DOHH2 (cell line): ENCODE measurements around the gene MAP2K5.
"Not testable (repeated sequence)": the region's sequence is repeated elsewhere in the genome, so short reads cannot be mapped to it uniquely, and the experiment has no call there.

ENCODE experiments used
- H3F3A ChIP-seq: fragments of 200-600 bp; sonication (generic), shearing (Covaris generic); 2 replicates; pipeline ENCODE4 v1.6.0; 2016; ENCODE audit warnings: antibody characterized with exemption, mild to moderate bottlenecking; ENCODE audit not compliant: control insufficient read depth, insufficient read depth
- H3K27ac ChIP-seq: fragments of 200-600 bp; sonication (generic); 2 replicates; pipeline ENCODE4 v1.5.1; 2014; ENCODE audit warnings: low read depth, mild to moderate bottlenecking, low read length, moderate library complexity
- H3K27me3 ChIP-seq: fragments of 200-600 bp; sonication (generic); 2 replicates; pipeline ENCODE4 v1.6.1; 2014; ENCODE audit warnings: mild to moderate bottlenecking, low read length, mixed read lengths; ENCODE audit not compliant: control insufficient read depth
- H3K36me3 ChIP-seq: fragments of 200-600 bp; sonication (generic); 2 replicates; pipeline ENCODE4 v1.6.1; 2014; ENCODE audit warnings: mild to moderate bottlenecking, low read length, moderate library complexity, mixed read lengths; ENCODE audit not compliant: control insufficient read depth
- H3K4me1 ChIP-seq: fragments of 200-600 bp; sonication (generic); 2 replicates; pipeline ENCODE4 v1.6.1; 2014; ENCODE audit warnings: mild to moderate bottlenecking, low read length, mixed read lengths; ENCODE audit not compliant: control insufficient read depth
- H3K4me2 ChIP-seq: fragments of 200-600 bp; sonication (generic); 2 replicates; pipeline ENCODE4 v1.6.0; 2014; ENCODE audit warnings: mild to moderate bottlenecking, low read length, moderate library complexity
- H3K4me3 ChIP-seq: fragments of 200-600 bp; sonication (generic); 2 replicates; pipeline ENCODE4 v1.5.1; 2014; ENCODE audit warnings: mild to moderate bottlenecking, low read length, mixed read lengths
- H3K79me2 ChIP-seq: fragments of 200-600 bp; sonication (generic); 2 replicates; pipeline ENCODE4 v1.6.1; 2014; ENCODE audit warnings: mild to moderate bottlenecking, low read length, mixed read lengths; ENCODE audit not compliant: control insufficient read depth
- H3K9me2 ChIP-seq: fragments of 200-600 bp; sonication (generic); replicated peaks from 2 replicates; pipeline ENCODE4 v1.6.1; 2014; ENCODE audit warnings: mild to moderate bottlenecking, low read length, mixed read lengths; ENCODE audit not compliant: control insufficient read depth
- H3K9me3 ChIP-seq: fragments of 200-600 bp; sonication (generic); 2 replicates; pipeline ENCODE4 v1.6.1; 2014; ENCODE audit warnings: antibody characterized with exemption, low read length, mixed read lengths; ENCODE audit not compliant: control insufficient read depth, insufficient read depth
- H4K20me1 ChIP-seq: fragments of 200-600 bp; sonication (generic); 2 replicates; pipeline ENCODE4 v1.6.0; 2014; ENCODE audit warnings: low read depth, mild to moderate bottlenecking, antibody characterized with exemption, low read length, moderate library complexity; ENCODE audit not compliant: control insufficient read depth, insufficient read depth
- CTCF ChIP-seq: fragments of 200-600 bp; sonication (generic); IDR thresholded peaks from one replicate; pipeline ENCODE4 v1.5.1; 2014; ENCODE audit warnings: antibody characterized with exemption, mild to moderate bottlenecking, low read depth, low read length; ENCODE audit not compliant: poor library complexity, severe bottlenecking
- EZH2phosphoT487 ChIP-seq: fragments of 200-600 bp; sonication (generic); IDR thresholded peaks from 2 replicates; pipeline ENCODE4 v1.6.1; 2017; ENCODE audit warnings: borderline replicate concordance, mild to moderate bottlenecking, antibody characterized with exemption, low read length, moderate library complexity, mixed read lengths

The MAP2K5 gene

GRCh38 chr15:67618297-67618696 is 75.8 kb downstream of the MAP2K5 start:
- Histone ChIP-seq H3K36me3 (no peaks in the 10 kb centered on the region), H3K4me3 (no peak overlapping the region), H3K9me3 (no peaks in the 10 kb centered on the region), H3F3A (no peaks in the 10 kb centered on the region), H3K4me2 (no peak overlapping the region), H3K9me2 (no peaks in the 10 kb centered on the region), H3K27me3 (no peaks in the 10 kb centered on the region), H3K79me2 (no peaks in the 10 kb centered on the region), H3K4me1 (no peaks in the 10 kb centered on the region), H4K20me1 (no peaks in the 10 kb centered on the region), H3K27ac (no peak overlapping the region)
- no peak for TF ChIP-seq CTCF
- TF ChIP-seq EZH2phosphoT487: no peak

- H3K4me1 ChIP-seq: no peaks in the 10 kb centered on the region
- H3K27me3 ChIP-seq: no peaks in the 10 kb centered on the region
- H3K79me2 ChIP-seq: no peaks in the 10 kb centered on the region
- H3K9me2 ChIP-seq: no peaks in the 10 kb centered on the region
- no peak overlapping the region for H3K4me2 ChIP-seq
- no peaks in the 10 kb centered on the region for H3K36me3 ChIP-seq
- no peaks in the 10 kb centered on the region for H3F3A ChIP-seq
- no peaks in the 10 kb centered on the region for H4K20me1 ChIP-seq
- no peak overlapping the region for H3K4me3 ChIP-seq
- H3K27ac ChIP-seq: no peak overlapping the region
- no peaks in the 10 kb centered on the region for H3K9me3 ChIP-seq
- TF ChIP-seq EZH2phosphoT487 (no peak), CTCF (no peak)
Measured at GRCh38 chr15:67622110-67622509, 79.6 kb downstream of the MAP2K5 start.

GRCh38 chr15:67632261-67632660 is 89.8 kb downstream of the MAP2K5 start:
- Histone ChIP-seq H3K27me3 (no peaks in the 10 kb centered on the region), H3K36me3 (no peaks in the 10 kb centered on the region)

GRCh38 chr15:67635950-67636349 is 93.4 kb downstream of the MAP2K5 start:
- not testable (repeated sequence) for H4K20me1 ChIP-seq, H3K4me1 ChIP-seq, H3K36me3 ChIP-seq, H3K27me3 ChIP-seq, H3K9me2 ChIP-seq, H3F3A ChIP-seq, H3K79me2 ChIP-seq, H3K4me3 ChIP-seq, H3K9me3 ChIP-seq, H3K27ac ChIP-seq, H3K4me2 ChIP-seq

More at GRCh38 chr15:67632261-67632660, 89.8 kb downstream of the MAP2K5 start:
- H3K9me2 ChIP-seq: no peaks in the 10 kb centered on the region
- TF ChIP-seq EZH2phosphoT487 (no peak), CTCF (no peak)
- H3K27ac ChIP-seq: no peak overlapping the region
- no peaks in the 10 kb centered on the region for H3K79me2 ChIP-seq
- no peaks in the 10 kb centered on the region for H4K20me1 ChIP-seq
- no peaks in the 10 kb centered on the region for H3K9me3 ChIP-seq
- H3K4me3 ChIP-seq: no peak overlapping the region
- H3F3A ChIP-seq: no peaks in the 10 kb centered on the region
- H3K4me1 ChIP-seq: peaks cover 10% of the 10 kb centered on the region
- no peak overlapping the region for H3K4me2 ChIP-seq
